H1 (cell line): ENCODE data around the gene RARA. TPM values are rescaled to one million over a fixed set of nuclear protein-coding genes. Genes with fewer than 3 reads are reported as not detected.

ENCODE experiments used
- CTCF ChIA-PET: fragments of 300-600 bp; sonication (Branson Sonifier 250); formaldehyde crosslinking; loops from one replicate; lab custom pipeline; 2021; ENCODE audit not compliant: partially characterized antibody; lab: Charles Lee
- POLR2A ChIA-PET: fragments of 300-600 bp; sonication (Branson Sonifier 250); formaldehyde crosslinking; loops from one replicate; lab custom pipeline; 2021; ENCODE audit warnings: inconsistent platforms; ENCODE audit not compliant: partially characterized antibody; lab: Charles Lee
- DNase-seq, 2 experiments: peaks; one replicate each; pipeline versions ENCODE4 v3.0.0 to v3.0.0-alpha.2; 2010 to 2022; ENCODE audit warnings: low spot score in 2 of 2, low read depth in 1 of 2, mixed read lengths in 1 of 2
- FAIRE-seq: peaks from 2 replicates; lab custom pipeline; 2011; peaks lifted over from hg19 to GRCh38; lab: Jason Lieb, UNC
- H2AFZ ChIP-seq: 2 replicates; pipeline ENCODE4 v1.8.1; 2012; ENCODE audit warnings: low read length, inconsistent platforms
- H2AK5ac ChIP-seq: 2 replicates; pipeline ENCODE4 v1.6.1; 2013; ENCODE audit warnings: low read depth, low read length
- H2BK120ac ChIP-seq: replicated peaks from 2 replicates; pipeline ENCODE3; 2013; ENCODE audit warnings: low read depth, low read length, inconsistent platforms
- H2BK12ac ChIP-seq: 2 replicates; pipeline ENCODE4 v1.6.1; 2013; ENCODE audit warnings: low read depth, low read length
- H2BK15ac ChIP-seq: 2 replicates; pipeline ENCODE4 v1.6.1; 2013; ENCODE audit warnings: low read length
- H2BK20ac ChIP-seq: 2 replicates; pipeline ENCODE4 v1.6.1; 2013; ENCODE audit warnings: low read length
- H2BK5ac ChIP-seq: 2 replicates; pipeline ENCODE4 v1.6.1; 2013; ENCODE audit warnings: low read depth, low read length
- H3K14ac ChIP-seq: 2 replicates; pipeline ENCODE4 v1.6.1; 2013; ENCODE audit warnings: inconsistent platforms; ENCODE audit not compliant: insufficient read length
- H3K18ac ChIP-seq: 2 replicates; pipeline ENCODE4 v1.6.1; 2013; ENCODE audit warnings: low read length; ENCODE audit errors: extremely low read depth
- H3K23ac ChIP-seq: 2 replicates; pipeline ENCODE4 v1.6.1; 2013; ENCODE audit warnings: inconsistent platforms; ENCODE audit not compliant: insufficient read length
- H3K23me2 ChIP-seq: 2 replicates; pipeline ENCODE4 v1.6.1; 2013; ENCODE audit warnings: low read depth, low read length
- H3K27ac ChIP-seq: 2 replicates; pipeline ENCODE4 v1.6.1; 2011; ENCODE audit warnings: low read depth, low read length, inconsistent platforms
- H3K27me3 ChIP-seq, 4 experiments: replicated peaks in 1 of 4; 1 replicate in 1 of 4; 2 replicates in 3 of 4; pipeline versions ENCODE4 v1.6.1 to v1.8.1; 2011 to 2013; ENCODE audit warnings: low read length in 3 of 4, mild to moderate bottlenecking in 3 of 4, inconsistent platforms in 2 of 4, mixed read lengths in 2 of 4, moderate library complexity in 1 of 4; ENCODE audit not compliant: control insufficient read depth in 3 of 4, insufficient read depth in 3 of 4; ENCODE audit errors: extremely low read depth in 1 of 4
- H3K36me3 ChIP-seq, 4 experiments: 2 replicates each; pipeline versions ENCODE4 v1.6.1 to v1.8.1; 2011 to 2013; ENCODE audit warnings: mild to moderate bottlenecking in 4 of 4, low read length in 3 of 4, moderate library complexity in 2 of 4, control low read depth in 1 of 4, inconsistent platforms in 1 of 4; ENCODE audit not compliant: insufficient read depth in 4 of 4, control insufficient read depth in 2 of 4
- H3K4ac ChIP-seq: replicated peaks from 2 replicates; pipeline ENCODE3; 2013; ENCODE audit warnings: low read length, low read depth, mixed read lengths, inconsistent platforms; ENCODE audit not compliant: insufficient read length
- H3K4me1 ChIP-seq, 4 experiments: replicated peaks in 1 of 4; 1 replicate in 1 of 4; 2 replicates in 3 of 4; pipeline versions ENCODE4 v1.6.1 to v1.8.1; 2011 to 2013; ENCODE audit warnings: low read length in 3 of 4, inconsistent platforms in 2 of 4, mixed read lengths in 1 of 4; ENCODE audit not compliant: insufficient read depth in 4 of 4, control insufficient read depth in 3 of 4
- H3K4me2 ChIP-seq, 2 experiments: 2 replicates each; pipeline versions ENCODE4 v1.6.1 to v1.8.1; 2011 to 2013; ENCODE audit warnings: low read depth in 2 of 2, low read length in 2 of 2, control low read depth in 1 of 2, inconsistent platforms in 1 of 2, mild to moderate bottlenecking in 1 of 2; ENCODE audit not compliant: insufficient read depth in 1 of 2
- H3K4me3 ChIP-seq, 4 experiments: fragments of 200-600, 300-600 bp in 1 of 4; sonication (generic), shearing (Covaris generic), sonication (Bioruptor Twin) in 1 of 4; 2 replicates each; pipeline versions ENCODE4 v1.5.1 to v1.8.1; 2011 to 2016; ENCODE audit warnings: low read length in 4 of 4, low read depth in 3 of 4, control low read depth in 2 of 4, inconsistent platforms in 2 of 4, mild to moderate bottlenecking in 2 of 4, mixed read lengths in 1 of 4, moderate library complexity in 1 of 4; ENCODE audit not compliant: insufficient read depth in 2 of 4; ENCODE audit errors: extremely low read depth in 1 of 4
- H3K56ac ChIP-seq: replicated peaks from 2 replicates; pipeline ENCODE3; 2013; ENCODE audit warnings: low read depth, mild to moderate bottlenecking, mixed read lengths, low read length, inconsistent platforms; ENCODE audit not compliant: insufficient read length
- H3K79me1 ChIP-seq: 2 replicates; pipeline ENCODE4 v1.6.1; 2013; ENCODE audit warnings: low read depth, low read length, control low read depth
- H3K79me2 ChIP-seq, 2 experiments: 2 replicates each; pipeline versions ENCODE4 v1.6.1 to v1.8.1; 2012 to 2013; ENCODE audit warnings: low read length in 2 of 2, mild to moderate bottlenecking in 2 of 2, inconsistent platforms in 1 of 2; ENCODE audit not compliant: insufficient read depth in 2 of 2, control insufficient read depth in 1 of 2
- H3K9ac ChIP-seq, 4 experiments: replicated peaks in 1 of 4; 1 replicate in 1 of 4; 2 replicates in 3 of 4; pipeline versions ENCODE4 v1.6.1 to v1.8.1; 2011 to 2013; ENCODE audit warnings: low read depth in 3 of 4, low read length in 3 of 4, control low read depth in 2 of 4, mild to moderate bottlenecking in 2 of 4, moderate library complexity in 2 of 4, inconsistent platforms in 1 of 4; ENCODE audit errors: extremely low read depth in 1 of 4
- H3K9me3 ChIP-seq, 2 experiments: 2 replicates each; pipeline versions ENCODE4 v1.6.1 to v1.8.1; 2012 to 2013; ENCODE audit warnings: mild to moderate bottlenecking in 2 of 2, moderate library complexity in 2 of 2, control low read depth in 1 of 2, inconsistent platforms in 1 of 2, low read depth in 1 of 2, low read length in 1 of 2, mixed read lengths in 1 of 2; ENCODE audit not compliant: insufficient read depth in 2 of 2
- H4K20me1 ChIP-seq, 2 experiments: replicated peaks in 1 of 2; 2 replicates each; pipeline versions ENCODE3 to v1.8.1; 2011 to 2013; ENCODE audit warnings: inconsistent platforms in 2 of 2, low read length in 2 of 2, mild to moderate bottlenecking in 1 of 2; ENCODE audit not compliant: insufficient read depth in 2 of 2, control insufficient read depth in 1 of 2
- H4K5ac ChIP-seq: 2 replicates; pipeline ENCODE4 v1.6.1; 2013; ENCODE audit warnings: low read length, low read depth, mixed read lengths, inconsistent platforms; ENCODE audit not compliant: insufficient read length
- H4K8ac ChIP-seq: 2 replicates; pipeline ENCODE4 v1.8.0; 2013; ENCODE audit warnings: mild to moderate bottlenecking, moderate library complexity, low read length, inconsistent platforms; ENCODE audit not compliant: insufficient read depth; ENCODE audit errors: extremely low read depth
- H4K91ac ChIP-seq: replicated peaks from 2 replicates; pipeline ENCODE3; 2013; ENCODE audit warnings: low read length, mixed read lengths, inconsistent platforms; ENCODE audit not compliant: insufficient read length
- WGBS, 2 experiments: shearing (Covaris generic) in 1 of 2; methylation state at CpG; one replicate each; pipeline versions ENCODE4 v1.1.6 to v1.1.7; 2013 to 2015; ENCODE audit warnings: low lambda C conversion rate in 2 of 2, mixed read lengths in 2 of 2, inconsistent platforms in 1 of 2, low coverage in 1 of 2, missing lambda C conversion rate in 1 of 2; ENCODE audit not compliant: insufficient replicate concordance in 2 of 2, insufficient coverage in 1 of 2, insufficient read length in 1 of 2; ENCODE audit errors: extremely low coverage in 1 of 2, missing lambda C conversion rate in 1 of 2; 5-methylcytosine and 5-hydroxymethylcytosine counted together
- polyA plus RNA-seq, 7 experiments: library from polyadenylated mRNA; depleted of rRNA in 3 of 7; stranded (reverse) in 5 of 7; unstranded in 2 of 7; fragments of >200 nt in 5 of 7; fragments of 200-250 nt in 2 of 7; gene quantifications; 1 replicate in 5 of 7; 2 replicates in 1 of 7; 4 replicates in 1 of 7; pipeline versions ENCODE4 v1.2.1 to v1.2.3, GENCODE V29; 2011 to 2013; ENCODE audit warnings: missing spikeins in 2 of 7, mixed read lengths in 2 of 7
- total RNA-seq: library from RNA; stranded (reverse); fragmentation: NEBNext Ultra II Directional; extraction: Animal tissue kit (Norgen Biotek cat#: 25700); gene quantifications from 2 replicates; pipeline ENCODE4 v1.2.1, GENCODE V29; 2021

Gene RARA
- total and polyA plus RNA-seq, 2 of the 8 experiments (the other 6 are each of a cell fraction or from before 2014, with no cell fraction given) = 4.4 to 16.5 TPM

GRCh38 chr17:40314584-40314956 lies 5.6 kb downstream of the RARA start:
- Histone ChIP-seq H3K56ac (no peak overlapping the region), H2BK120ac (no peak overlapping the region), H3K14ac (no peak overlapping the region), H3K4ac (no peak overlapping the region), H2BK15ac (0 out of 2 replicates have a peak overlapping the region, but pooled peaks have one; percentile 16), H2BK5ac (0 out of 2 replicates have a peak overlapping the region, but pooled peaks have one; percentile 60), H3K9ac (no peak overlapping the region), H2BK20ac (no peak overlapping the region), H4K5ac (no peak overlapping the region), H3K9me3 (no peaks in the 10 kb centered on the region), H3K79me1 (peaks cover 2% of the 10 kb centered on the region; the same call in 1 of the 2 replicates), H2AK5ac (peak overlapping the region; percentile 46; the same call in 1 of the 2 replicates), H3K23ac (no peak overlapping the region), H3K18ac (no peak overlapping the region), H4K91ac (no peak overlapping the region), H3K4me1 (peaks cover 0 to 39% (median 27%) of the 10 kb centered on the region in 4 experiments; a peak in 6 of 7 replicates), H2AFZ (no peak overlapping the region), H3K79me2 (peaks cover 0 to 6% of the 10 kb centered on the region in 2 experiments; a peak in 1 of 4 replicates), H4K20me1 (peaks cover 4 to 11% of the 10 kb centered on the region in 2 experiments), H3K4me3 (no peak overlapping the region), H4K8ac (no peak overlapping the region), H3K27ac (no peak overlapping the region), H2BK12ac (peak overlapping the region; percentile 68; the same call in 1 of the 2 replicates), H3K36me3 (no peaks in the 10 kb centered on the region), H3K27me3 (peaks cover 0 to 25% (median 16%) of the 10 kb centered on the region in 4 experiments; a peak in 5 of 7 replicates), H3K23me2 (peaks cover 18% of the 10 kb centered on the region), H3K4me2 (no peak overlapping the region)
- no peak for DNase-seq
- ChIA-PET CTCF (interaction anchor here (1.0 to 39.2 kb wide), 4 partner anchors 9 to 39 kb away, joined by 3 to 1198 read pairs (median 4); partner anchors contain the start of gene GJD3), POLR2A (interaction anchor here (30.6 kb wide), 2 partner anchors 19 to 37 kb away, joined by 540 to 570 read pairs; partner anchors contain the start of genes CDC6, GJD3 and RARA)
- no peak for FAIRE-seq
- WGBS, 2 experiments = 83% methylated on average over 3 of the region's 3 CpGs; no CpG with 5 or more reads in 1 of the 2 experiments
